Measurements from ENCODE around the gene UGT1A9.

DNA sequence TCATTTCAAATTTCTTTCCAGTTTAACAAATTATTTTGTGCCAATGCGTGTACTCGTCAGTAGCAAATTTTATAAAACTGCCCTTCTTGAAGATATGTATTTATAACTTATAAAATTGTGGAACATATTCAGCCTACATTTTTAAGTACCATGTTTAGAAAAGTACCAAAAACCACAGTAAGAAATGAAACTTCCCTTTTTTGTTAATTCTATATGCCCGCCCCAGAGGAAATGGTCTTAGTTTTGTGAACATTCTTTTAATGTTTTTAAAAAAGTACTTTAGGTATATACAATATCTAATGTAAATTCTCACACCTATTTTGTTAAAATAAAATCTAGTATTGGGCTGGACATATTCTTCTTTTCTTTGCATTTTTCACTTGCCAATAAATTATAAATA is 1.2 kb downstream of the UGT1A9 start:
- TF ChIP-seq, protein P1, sequence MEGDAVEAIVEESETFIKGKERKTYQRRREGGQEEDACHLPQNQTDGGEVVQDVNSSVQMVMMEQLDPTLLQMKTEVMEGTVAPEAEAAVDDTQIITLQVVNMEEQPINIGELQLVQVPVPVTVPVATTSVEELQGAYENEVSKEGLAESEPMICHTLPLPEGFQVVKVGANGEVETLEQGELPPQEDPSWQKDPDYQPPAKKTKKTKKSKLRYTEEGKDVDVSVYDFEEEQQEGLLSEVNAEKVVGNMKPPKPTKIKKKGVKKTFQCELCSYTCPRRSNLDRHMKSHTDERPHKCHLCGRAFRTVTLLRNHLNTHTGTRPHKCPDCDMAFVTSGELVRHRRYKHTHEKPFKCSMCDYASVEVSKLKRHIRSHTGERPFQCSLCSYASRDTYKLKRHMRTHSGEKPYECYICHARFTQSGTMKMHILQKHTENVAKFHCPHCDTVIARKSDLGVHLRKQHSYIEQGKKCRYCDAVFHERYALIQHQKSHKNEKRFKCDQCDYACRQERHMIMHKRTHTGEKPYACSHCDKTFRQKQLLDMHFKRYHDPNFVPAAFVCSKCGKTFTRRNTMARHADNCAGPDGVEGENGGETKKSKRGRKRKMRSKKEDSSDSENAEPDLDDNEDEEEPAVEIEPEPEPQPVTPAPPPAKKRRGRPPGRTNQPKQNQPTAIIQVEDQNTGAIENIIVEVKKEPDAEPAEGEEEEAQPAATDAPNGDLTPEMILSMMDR (IDR thresholded peaks at IDR 0.05): no peak
- no peak for TF ChIP-seq POLR2A (IDR thresholded peaks at IDR 0.05)
